PC-3 (cell line): ENCODE measurements around the gene RMND5B. TPM values are rescaled to one million over a fixed set of nuclear protein-coding genes. Genes with fewer than 3 reads are reported as not detected.

Experiments used
- ATAC-seq: fragments of 200-7000 bp; cut with Tn5 transposase; 2 replicates; pipeline ENCODE4 v1.9.1; 2020; ENCODE audit warnings: mild to moderate bottlenecking, moderate library complexity
- BruUV-seq: library from RNA; stranded (reverse); fragments of 400-500 nt; replicated peaks from 2 replicates; lab custom pipeline; 2021; lab: Mats Ljungman, UMichigan
- CTCF ChIA-PET: fragments of 300-600 bp; sonication (Branson Sonifier 250); formaldehyde crosslinking; loops from one replicate; lab custom pipeline; 2022; ENCODE audit warnings: antibody characterized with exemption; lab: Charles Lee
- POLR2A ChIA-PET: fragments of 300-600 bp; sonication (Branson Sonifier 250); formaldehyde crosslinking; loops from one replicate; lab custom pipeline; 2022; ENCODE audit warnings: antibody characterized with exemption; ENCODE audit not compliant: unreplicated experiment; lab: Charles Lee
- DNase-seq: peaks from one replicate; pipeline ENCODE4 v3.0.0-alpha.2; 2015
- H2AFZ ChIP-seq: fragments of 300-600 bp; sonication (generic); 2 replicates; pipeline ENCODE4 v1.6.0; 2016; ENCODE audit warnings: antibody characterized with exemption, low read length
- H3F3A ChIP-seq: fragments of 300-600 bp; sonication (generic); one replicate; pipeline ENCODE4 v1.6.0; 2017; ENCODE audit warnings: antibody characterized with exemption, low read length, control low read depth, mild to moderate bottlenecking; ENCODE audit not compliant: unreplicated experiment
- H3K27ac ChIP-seq: fragments of 300-600 bp; sonication (generic); 2 replicates; pipeline ENCODE4 v1.5.1; 2016; ENCODE audit warnings: mild to moderate bottlenecking, low read length
- H3K27me3 ChIP-seq: fragments of 300-600 bp; sonication (generic); 2 replicates; pipeline ENCODE4 v1.6.1; 2016; ENCODE audit warnings: low read length, mixed read lengths
- H3K36me3 ChIP-seq: fragments of 300-600 bp; sonication (generic); 2 replicates; pipeline ENCODE4 v1.6.1; 2016; ENCODE audit warnings: low read depth, mixed run types, low read length, mixed read lengths
- H3K4me1 ChIP-seq: fragments of 300-600 bp; sonication (generic); 2 replicates; pipeline ENCODE4 v1.5.1; 2016; ENCODE audit warnings: low read length; ENCODE audit not compliant: insufficient read depth
- H3K4me2 ChIP-seq: fragments of 300-600 bp; sonication (generic); 2 replicates; pipeline ENCODE4 v1.6.0; 2016; ENCODE audit warnings: low read length
- H3K4me3 ChIP-seq: fragments of 300-600 bp; sonication (generic); 2 replicates; pipeline ENCODE4 v1.5.1; 2016; ENCODE audit warnings: mild to moderate bottlenecking, low read length, mixed read lengths
- H3K79me2 ChIP-seq: fragments of 300-600 bp; sonication (generic); 2 replicates; pipeline ENCODE4 v1.6.1; 2017; ENCODE audit warnings: low read length, mixed read lengths
- H3K9ac ChIP-seq: fragments of 300-600 bp; sonication (generic); 2 replicates; pipeline ENCODE4 v1.6.0; 2016; ENCODE audit warnings: mild to moderate bottlenecking, low read length
- H3K9me2 ChIP-seq: fragments of 300-600 bp; sonication (generic); replicated peaks from 2 replicates; pipeline ENCODE4 v1.6.1; 2016; ENCODE audit warnings: mixed run types, low read length, mixed read lengths
- H3K9me3 ChIP-seq: fragments of 300-600 bp; sonication (generic); 2 replicates; pipeline ENCODE4 v1.6.1; 2016; ENCODE audit warnings: low read length, mixed read lengths
- H4K20me1 ChIP-seq: fragments of 300-600 bp; sonication (generic); 2 replicates; pipeline ENCODE4 v1.6.1; 2016; ENCODE audit warnings: low read length, mixed read lengths
- EZH2 ChIP-seq: fragments of 300-600 bp; sonication (generic); IDR thresholded peaks from one replicate; pipeline ENCODE4 v1.6.1; 2017; ENCODE audit warnings: antibody characterized with exemption, mild to moderate bottlenecking, low read length; ENCODE audit not compliant: unreplicated experiment
- EZH2phosphoT487 ChIP-seq: fragments of 300-600 bp; sonication (generic); IDR thresholded peaks from 2 replicates; pipeline ENCODE4 v1.6.1; 2018; ENCODE audit warnings: mild to moderate bottlenecking, antibody characterized with exemption, low read length, borderline replicate concordance
- intact Hi-C: fragments of 100-400 bp; cut with micrococcal nuclease; formaldehyde crosslinking; loops from 2 replicates; pipeline ENCODE4 v1.9.0; 2023
- total RNA-seq: library from RNA; depleted of rRNA; stranded (reverse); fragments of >200 nt; gene quantifications from 2 replicates; pipeline ENCODE4 v1.2.3, GENCODE V29; 2014
- TF ChIP-seq, protein P1 (sequence below): fragments of 300-600 bp; sonication (generic); conservative IDR thresholded peaks from 2 replicates; pipeline ENCODE4 v1.5.1; 2017; ENCODE audit warnings: antibody characterized with exemption, low read depth, mild to moderate bottlenecking, low read length

Gene RMND5B
- total RNA-seq, 1 experiment from 2014 or later, result 33.2 TPM

DNA sequence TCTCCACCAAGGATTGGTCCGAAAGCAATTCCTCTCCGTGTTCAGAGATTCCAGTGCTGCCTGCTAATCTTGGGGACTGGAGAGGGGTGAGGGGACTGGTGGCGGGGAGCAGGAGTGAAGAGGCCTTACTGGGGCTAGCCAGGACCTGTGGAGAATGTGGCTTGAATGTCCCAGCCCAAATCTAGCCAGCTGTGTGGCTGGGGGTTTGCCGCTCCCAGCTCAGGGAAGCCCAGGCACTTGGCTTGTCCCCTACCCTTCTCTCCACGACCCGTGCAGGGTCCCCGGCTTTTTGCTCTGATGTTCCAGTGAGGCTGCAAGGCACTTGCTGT is 15.0 kb upstream of the RMND5B start:
- ATAC-seq, result no peak
- Histone ChIP-seq H3K9ac (no peak overlapping the region), H3K4me2 (no peak overlapping the region), H3K27me3 (peaks cover 51% of the 10 kb centered on the region), H3K4me3 (no peak overlapping the region), H3K79me2 (no peaks in the 10 kb centered on the region), H3K4me1 (peaks cover 6% of the 10 kb centered on the region; the same call in 1 of the 2 replicates), H3K9me3 (no peaks in the 10 kb centered on the region), H2AFZ (no peak overlapping the region), H3F3A (no peaks in the 10 kb centered on the region), H4K20me1 (no peaks in the 10 kb centered on the region), H3K36me3 (no peaks in the 10 kb centered on the region), H3K27ac (no peak overlapping the region), H3K9me2 (no peaks in the 10 kb centered on the region)
- DNase-seq, result no peak
- intact Hi-C loops, result no loop called here
- no TSS peak for BruUV-seq
- ChIA-PET POLR2A (no interaction called here), CTCF (no interaction called here)
- TF ChIP-seq EZH2phosphoT487 (no peak), EZH2 (no peak)
- TF ChIP-seq, protein P1, sequence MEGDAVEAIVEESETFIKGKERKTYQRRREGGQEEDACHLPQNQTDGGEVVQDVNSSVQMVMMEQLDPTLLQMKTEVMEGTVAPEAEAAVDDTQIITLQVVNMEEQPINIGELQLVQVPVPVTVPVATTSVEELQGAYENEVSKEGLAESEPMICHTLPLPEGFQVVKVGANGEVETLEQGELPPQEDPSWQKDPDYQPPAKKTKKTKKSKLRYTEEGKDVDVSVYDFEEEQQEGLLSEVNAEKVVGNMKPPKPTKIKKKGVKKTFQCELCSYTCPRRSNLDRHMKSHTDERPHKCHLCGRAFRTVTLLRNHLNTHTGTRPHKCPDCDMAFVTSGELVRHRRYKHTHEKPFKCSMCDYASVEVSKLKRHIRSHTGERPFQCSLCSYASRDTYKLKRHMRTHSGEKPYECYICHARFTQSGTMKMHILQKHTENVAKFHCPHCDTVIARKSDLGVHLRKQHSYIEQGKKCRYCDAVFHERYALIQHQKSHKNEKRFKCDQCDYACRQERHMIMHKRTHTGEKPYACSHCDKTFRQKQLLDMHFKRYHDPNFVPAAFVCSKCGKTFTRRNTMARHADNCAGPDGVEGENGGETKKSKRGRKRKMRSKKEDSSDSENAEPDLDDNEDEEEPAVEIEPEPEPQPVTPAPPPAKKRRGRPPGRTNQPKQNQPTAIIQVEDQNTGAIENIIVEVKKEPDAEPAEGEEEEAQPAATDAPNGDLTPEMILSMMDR, result no peak

DNA sequence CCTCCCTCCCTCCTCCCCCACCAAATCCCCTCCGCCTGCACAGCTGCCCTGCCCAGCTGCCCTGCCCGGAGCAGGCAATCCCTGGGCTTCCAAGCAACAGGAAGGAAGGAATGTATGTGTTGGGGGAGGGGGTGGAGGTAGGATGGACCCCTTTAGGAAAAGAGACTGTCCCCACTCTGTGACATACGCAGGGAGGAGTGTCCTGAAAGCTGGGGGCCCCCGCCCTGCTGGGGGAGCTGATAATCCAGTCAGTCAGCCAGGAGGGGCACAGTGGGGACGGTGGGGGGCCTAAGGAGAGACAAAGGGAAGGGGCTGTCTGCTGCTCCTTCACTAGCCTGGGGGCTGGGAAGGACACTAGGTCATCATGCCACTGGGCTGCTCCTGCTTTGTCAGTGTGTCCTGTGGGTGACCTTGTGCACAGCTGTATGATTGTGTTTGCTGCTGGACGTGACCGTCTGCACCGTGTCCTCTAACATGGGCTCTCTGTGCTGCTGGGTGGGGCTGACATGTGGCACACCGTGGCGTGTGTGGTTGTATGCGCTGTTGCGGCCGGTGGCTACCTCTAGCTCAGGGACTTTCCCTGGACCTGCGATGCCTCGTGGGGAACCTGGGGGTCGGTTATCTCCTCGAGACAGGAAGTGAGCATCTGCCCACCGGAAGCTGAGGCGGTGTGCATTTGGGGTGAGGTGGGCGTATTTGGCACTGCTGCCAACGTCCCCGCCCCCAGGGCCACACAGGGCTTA is 14.5 kb upstream of the RMND5B start:
- Histone ChIP-seq H3K9me2 (no peaks in the 10 kb centered on the region), H3K4me1 (peaks cover 9% of the 10 kb centered on the region), H3K9ac (no peak overlapping the region), H3K36me3 (no peaks in the 10 kb centered on the region), H2AFZ (no peak overlapping the region), H3K27me3 (peaks cover 51% of the 10 kb centered on the region), H3F3A (no peaks in the 10 kb centered on the region), H3K27ac (no peak overlapping the region), H4K20me1 (no peaks in the 10 kb centered on the region), H3K9me3 (no peaks in the 10 kb centered on the region), H3K79me2 (no peaks in the 10 kb centered on the region), H3K4me3 (no peak overlapping the region), H3K4me2 (no peak overlapping the region)
- ChIA-PET CTCF (no interaction called here), POLR2A (no interaction called here)
- no peak for ATAC-seq
- TF ChIP-seq EZH2, result no peak
- TF ChIP-seq, protein P1, result no peak
- TF ChIP-seq EZH2phosphoT487, result no peak
- intact Hi-C loops, result no loop called here
- no TSS peak for BruUV-seq
- DNase-seq, result no peak

DNA sequence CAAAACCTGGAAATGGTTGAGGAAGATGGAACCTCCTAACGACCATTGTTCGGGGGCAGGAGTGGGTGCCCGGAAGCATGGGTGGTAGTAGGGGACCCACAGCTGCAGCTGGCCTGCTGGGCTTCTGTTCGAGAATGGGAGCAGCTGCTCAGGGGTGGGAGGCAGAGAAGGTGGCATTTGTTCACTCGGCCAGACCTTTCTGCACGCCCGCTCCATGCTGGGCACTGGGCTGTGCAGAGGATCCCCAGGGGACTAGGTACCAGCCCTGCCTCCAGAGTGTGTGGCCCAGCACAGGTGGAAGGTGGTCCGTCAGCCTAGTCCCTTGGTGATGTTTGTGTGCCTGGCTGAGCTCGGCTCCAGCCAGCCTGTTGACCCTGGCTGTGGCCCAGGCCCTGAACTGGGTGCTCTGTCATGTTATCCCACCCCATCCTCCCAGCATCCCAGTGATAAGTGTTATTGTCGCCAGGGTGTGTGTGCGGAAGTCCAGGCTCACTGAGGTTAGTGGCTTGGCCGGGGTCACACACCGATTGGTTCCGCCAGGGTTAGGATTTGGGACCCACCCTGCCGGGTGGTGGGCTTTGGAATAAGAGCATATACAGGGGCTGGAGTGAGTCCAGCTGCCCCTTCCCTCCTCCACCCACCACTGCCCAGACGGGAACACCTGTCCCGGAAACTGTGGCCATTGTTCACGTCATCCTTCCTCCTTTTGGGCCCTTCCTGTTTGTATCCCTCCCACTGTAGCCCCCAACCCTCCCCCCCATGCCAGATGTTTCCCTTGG is 12.7 kb upstream of the RMND5B start:
- CTCF ChIA-PET, result no interaction called here
- ATAC-seq, result no peak
- no peaks in the 10 kb centered on the region for H3K9me3 ChIP-seq
- H3F3A ChIP-seq, result no peaks in the 10 kb centered on the region
- DNase-seq, result no peak
- intact Hi-C loops, result no loop called here
- H3K4me3 ChIP-seq, result no peak overlapping the region
- no TSS peak for BruUV-seq
- H2AFZ ChIP-seq, result no peak overlapping the region
- H3K27ac ChIP-seq, result no peak overlapping the region
- H3K4me2 ChIP-seq, result no peak overlapping the region
- peaks cover 38% of the 10 kb centered on the region for H3K27me3 ChIP-seq
- POLR2A ChIA-PET, result no interaction called here
- peaks cover 15% of the 10 kb centered on the region for H3K4me1 ChIP-seq
- H3K9ac ChIP-seq, result no peak overlapping the region
- no peaks in the 10 kb centered on the region for H4K20me1 ChIP-seq
- H3K79me2 ChIP-seq, result no peaks in the 10 kb centered on the region
- no peaks in the 10 kb centered on the region for H3K9me2 ChIP-seq
- no peaks in the 10 kb centered on the region for H3K36me3 ChIP-seq
- no peak for TF ChIP-seq EZH2
- TF ChIP-seq, protein P1, result no peak
